IPS DF 6.9 (cell line): ENCODE data around the gene TBX15.

ENCODE experiments used
- DNase-seq: peaks from one replicate; pipeline ENCODE4 v3.0.0-alpha.2; 2013; ENCODE audit warnings: low read depth, low spot score
- H3K27ac ChIP-seq: one replicate; pipeline ENCODE4 v1.5.1; 2013; ENCODE audit warnings: low read length, control low read depth
- H3K27me3 ChIP-seq: 2 replicates; pipeline ENCODE4 v1.6.1; 2013; ENCODE audit warnings: mild to moderate bottlenecking, low read length; ENCODE audit not compliant: control insufficient read depth, insufficient read depth
- H3K36me3 ChIP-seq: 2 replicates; pipeline ENCODE4 v1.6.1; 2013; ENCODE audit warnings: low read length; ENCODE audit not compliant: control insufficient read depth, insufficient read depth
- H3K4me1 ChIP-seq: 2 replicates; pipeline ENCODE4 v1.6.1; 2013; ENCODE audit warnings: low read length; ENCODE audit not compliant: control insufficient read depth, insufficient read depth
- H3K4me3 ChIP-seq: 2 replicates; pipeline ENCODE4 v1.5.1; 2013; ENCODE audit warnings: mild to moderate bottlenecking, low read length
- H3K9me3 ChIP-seq: 2 replicates; pipeline ENCODE4 v1.6.1; 2013; ENCODE audit warnings: low read length, inconsistent platforms; ENCODE audit not compliant: control insufficient read depth, insufficient read depth
- WGBS: extraction: QIAGEN DNeasy Blood & Tissue Kit; methylation state at CpG from one replicate; pipeline ENCODE4 v1.1.7; 2013; ENCODE audit warnings: mixed read lengths, missing lambda C conversion rate; ENCODE audit not compliant: insufficient read length, insufficient coverage; 5-methylcytosine and 5-hydroxymethylcytosine counted together

TBX15 gene

DNA sequence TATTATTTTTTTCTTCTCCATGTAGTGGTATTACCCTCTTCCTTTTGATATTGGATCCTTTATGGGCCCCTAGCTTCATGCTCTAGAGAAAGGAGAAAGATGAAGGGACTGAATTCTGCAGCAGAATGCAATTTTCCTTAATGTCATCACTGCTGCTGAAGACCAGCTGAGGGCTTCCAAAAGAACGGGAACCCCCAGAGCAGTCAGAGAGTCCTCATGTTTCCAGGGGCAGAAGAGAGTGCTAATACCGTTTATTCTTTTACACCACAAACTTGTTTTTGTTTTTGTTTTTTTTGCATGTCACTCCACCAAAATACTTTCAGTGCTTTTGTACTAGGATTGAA is 21.1 kb upstream of the TBX15 start:
- WGBS = no CpG with 5 or more reads among the region's 2 CpGs
- Histone ChIP-seq H3K4me1 (peaks cover 4% of the 10 kb centered on the region; the same call in 1 of the 2 replicates), H3K27me3 (peaks cover 41% of the 10 kb centered on the region), H3K36me3 (no peaks in the 10 kb centered on the region; the same call in 1 of the 2 replicates), H3K27ac (no peak overlapping the region), H3K4me3 (no peak overlapping the region), H3K9me3 (no peaks in the 10 kb centered on the region)
- DNase-seq = no peak

DNA sequence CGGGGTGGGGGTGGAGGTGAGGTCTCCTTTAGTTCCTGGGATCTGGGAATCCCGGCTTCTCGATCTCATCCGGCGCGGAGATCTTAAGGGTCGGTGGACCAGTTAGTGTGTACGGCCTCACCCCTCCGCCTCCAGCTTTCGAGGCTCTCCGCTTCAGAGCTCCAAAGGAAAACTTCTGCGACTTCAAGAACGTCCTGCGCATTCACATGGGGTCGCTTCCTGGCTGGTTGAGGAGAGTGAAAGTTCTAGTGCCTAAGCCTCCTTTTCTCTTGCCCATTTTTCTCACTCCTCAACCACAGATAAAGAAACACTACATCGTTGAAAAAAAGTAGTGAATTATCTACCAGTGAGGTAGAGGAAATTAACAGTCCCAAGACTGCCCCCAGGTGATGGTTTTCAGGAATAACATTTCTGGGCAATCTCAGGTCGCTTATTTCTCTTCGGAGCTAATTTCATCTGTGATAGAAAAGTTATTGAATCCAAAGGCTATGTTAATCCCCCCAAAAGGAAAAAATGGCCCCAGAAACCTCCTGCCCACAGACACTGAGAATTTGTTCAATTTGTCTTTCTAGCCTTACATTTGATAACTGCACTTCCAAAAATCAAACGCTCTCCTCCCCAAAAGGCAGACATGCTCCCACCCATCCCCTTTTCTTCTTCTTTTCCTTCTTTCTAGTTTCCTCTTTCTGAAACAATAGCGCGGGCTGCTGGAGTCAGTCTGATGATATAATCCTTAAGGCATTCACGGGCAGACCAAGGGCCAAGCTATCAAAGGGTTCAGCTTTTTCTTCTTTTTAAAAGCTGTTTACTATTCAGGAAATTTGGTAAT is 20.6 kb upstream of the TBX15 start:
- WGBS = no CpG with 5 or more reads among the region's 22 CpGs
- H3K27me3 ChIP-seq = peaks cover 47% of the 10 kb centered on the region
- no peak overlapping the region; the same call in 1 of the 2 replicates for H3K4me3 ChIP-seq
- H3K4me1 ChIP-seq = peaks cover 4% of the 10 kb centered on the region; the same call in 1 of the 2 replicates
- no peaks in the 10 kb centered on the region for H3K9me3 ChIP-seq
- H3K27ac ChIP-seq = no peak overlapping the region
- no peaks in the 10 kb centered on the region; the same call in 1 of the 2 replicates for H3K36me3 ChIP-seq
- DNase-seq = no peak

DNA sequence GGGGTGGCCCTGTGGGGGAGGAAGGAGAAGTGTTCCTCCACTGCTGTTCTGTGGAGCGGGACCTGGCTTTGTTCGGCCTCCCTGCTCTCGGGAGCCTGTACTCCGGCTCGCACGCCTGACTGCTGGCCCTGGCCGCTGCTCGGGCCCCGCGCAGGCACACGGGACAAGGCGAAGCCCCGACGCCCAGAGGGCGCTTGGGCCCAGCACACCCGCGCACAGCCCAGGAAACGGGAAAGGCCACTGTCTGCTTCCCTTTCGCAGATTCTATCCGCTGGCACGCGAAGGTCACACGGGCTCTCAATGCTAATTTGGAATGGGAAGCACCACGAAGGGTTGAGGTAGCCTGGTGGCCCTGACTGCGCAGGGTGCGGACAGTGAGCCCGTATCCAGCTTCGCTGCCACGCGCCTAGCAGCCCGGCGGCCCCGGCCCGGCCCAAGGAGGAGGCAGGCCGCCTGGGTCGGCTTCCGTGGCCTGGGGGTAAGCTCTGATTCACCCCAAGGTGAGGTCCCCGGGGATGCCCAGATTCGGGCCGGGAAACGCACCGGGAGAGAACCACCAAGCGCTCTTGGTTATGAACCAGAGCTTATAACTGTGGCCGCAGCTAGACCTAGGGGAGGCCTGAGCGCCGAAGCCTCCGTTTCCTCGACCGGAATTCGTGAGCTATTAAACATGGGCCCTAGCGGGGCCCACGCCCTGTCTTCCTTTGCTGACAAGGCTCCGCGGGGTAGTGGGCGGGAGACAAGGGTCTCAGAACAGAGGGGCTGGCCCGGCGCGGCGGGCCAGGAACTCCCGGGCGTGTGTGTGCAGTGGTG is 19.7 kb upstream of the TBX15 start:
- WGBS = no CpG with 5 or more reads among the region's 61 CpGs
- peaks cover 55% of the 10 kb centered on the region for H3K27me3 ChIP-seq
- H3K4me1 ChIP-seq = peaks cover 4% of the 10 kb centered on the region; the same call in 1 of the 2 replicates
- no peak overlapping the region for H3K27ac ChIP-seq
- no peak overlapping the region; the same call in 1 of the 2 replicates for H3K4me3 ChIP-seq
- no peak for DNase-seq
- no peaks in the 10 kb centered on the region; the same call in 1 of the 2 replicates for H3K36me3 ChIP-seq
- no peaks in the 10 kb centered on the region for H3K9me3 ChIP-seq

DNA sequence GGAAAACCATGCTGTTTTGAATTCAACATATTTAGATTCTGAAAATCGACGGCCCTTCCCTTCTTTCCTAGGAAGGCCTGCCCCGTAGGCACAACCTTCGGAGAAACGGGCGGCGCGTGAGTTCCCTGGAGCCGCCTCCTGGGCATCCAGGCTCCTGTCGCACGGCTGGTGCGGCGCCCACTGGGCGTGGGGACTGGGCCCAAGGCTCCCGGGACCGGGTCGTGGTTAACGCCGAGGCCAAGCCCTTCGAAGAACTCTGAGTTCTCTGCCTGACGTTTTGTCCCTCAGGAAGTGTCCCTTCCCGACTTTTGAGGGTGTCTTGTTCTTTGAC is 19.2 kb upstream of the TBX15 start:
- Histone ChIP-seq H3K36me3 (no peaks in the 10 kb centered on the region; the same call in 1 of the 2 replicates), H3K27me3 (peaks cover 61% of the 10 kb centered on the region), H3K9me3 (no peaks in the 10 kb centered on the region), H3K4me3 (no peak overlapping the region; the same call in 1 of the 2 replicates), H3K4me1 (peaks cover 4% of the 10 kb centered on the region; the same call in 1 of the 2 replicates), H3K27ac (no peak overlapping the region)
- DNase-seq = no peak
- WGBS = no CpG with 5 or more reads among the region's 22 CpGs

DNA sequence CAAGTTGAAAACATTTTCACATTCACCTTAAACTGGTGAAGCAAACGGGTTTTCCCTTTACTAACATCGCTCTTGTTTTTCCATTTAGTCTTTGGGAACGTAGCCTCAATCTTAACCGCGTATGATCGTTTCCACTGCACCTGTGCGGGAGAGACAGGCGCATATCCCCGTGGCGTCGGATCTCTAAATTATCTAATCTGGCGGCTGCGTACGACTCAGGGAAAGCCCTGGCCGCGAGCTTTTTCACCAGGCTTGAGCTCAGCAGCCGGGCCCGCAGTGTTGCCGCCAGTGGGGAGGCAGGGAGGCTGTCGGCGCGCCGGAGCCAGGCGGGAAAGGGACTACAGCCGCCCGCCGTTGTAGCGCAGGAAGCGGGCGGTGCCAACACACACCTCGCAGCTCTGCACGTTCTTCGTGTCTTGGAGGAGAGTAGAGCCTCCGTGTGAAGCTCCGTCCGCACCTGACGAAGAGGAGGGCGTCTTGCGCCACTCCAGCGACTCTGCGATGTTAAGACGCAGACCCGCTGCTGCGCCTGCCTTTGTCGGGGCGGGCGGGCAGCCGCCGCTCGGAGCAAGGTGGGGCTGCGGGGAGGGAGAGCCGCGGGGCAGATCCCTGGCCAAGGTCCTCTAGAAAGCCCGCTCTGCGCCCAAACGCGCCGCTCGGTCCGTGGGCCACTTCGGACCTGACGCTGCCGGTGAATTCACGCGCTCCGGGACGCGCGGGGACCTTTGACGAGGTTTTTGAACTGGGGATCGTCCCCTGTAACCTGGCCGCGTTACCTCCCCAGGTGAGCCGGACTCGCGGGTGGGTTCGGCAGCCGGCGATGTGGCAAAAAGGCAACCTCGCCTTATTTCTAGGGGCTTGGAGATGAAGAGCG is 18.5 kb upstream of the TBX15 start:
- no CpG with 5 or more reads among the region's 81 CpGs for WGBS
- peaks cover 4% of the 10 kb centered on the region; the same call in 1 of the 2 replicates for H3K4me1 ChIP-seq
- no peaks in the 10 kb centered on the region for H3K9me3 ChIP-seq
- H3K4me3 ChIP-seq = no peak overlapping the region; the same call in 1 of the 2 replicates
- no peaks in the 10 kb centered on the region for H3K36me3 ChIP-seq
- no peak for DNase-seq
- no peak overlapping the region for H3K27ac ChIP-seq
- H3K27me3 ChIP-seq = peaks cover 67% of the 10 kb centered on the region

DNA sequence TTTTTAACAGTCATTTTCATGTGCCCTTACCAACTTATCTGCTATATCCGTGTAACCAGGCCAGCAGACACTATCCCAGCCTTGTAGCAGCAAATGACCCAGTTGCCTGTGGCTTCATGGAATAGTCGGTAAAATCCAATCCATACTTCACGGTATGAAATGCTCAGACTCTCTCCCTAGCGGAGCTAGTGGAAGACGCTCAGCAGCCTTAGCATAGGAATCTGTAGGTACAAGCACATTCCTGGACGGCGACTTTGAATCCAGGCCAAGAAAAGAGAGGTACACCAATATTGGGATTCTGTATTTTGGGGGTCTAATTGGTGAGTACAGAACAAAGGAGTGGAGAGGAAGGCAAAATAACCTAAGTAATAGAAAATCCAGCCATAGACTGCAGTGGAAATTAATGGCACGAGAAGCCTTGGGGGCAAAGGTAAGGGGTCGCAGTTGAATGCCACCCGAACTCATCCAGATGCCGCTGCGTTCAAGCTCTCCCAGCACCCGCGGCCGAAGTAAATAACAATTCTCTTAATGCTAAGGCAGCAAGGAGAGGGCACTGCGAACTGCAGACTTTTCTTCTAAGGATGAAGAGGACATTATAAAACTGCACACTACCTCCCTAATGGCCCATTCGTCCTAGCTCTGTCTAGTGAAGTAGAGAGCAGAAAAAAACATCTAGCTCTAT is 17.7 kb upstream of the TBX15 start:
- H3K27me3 ChIP-seq = peaks cover 74% of the 10 kb centered on the region
- H3K9me3 ChIP-seq = no peaks in the 10 kb centered on the region
- H3K27ac ChIP-seq = no peak overlapping the region
- H3K4me3 ChIP-seq = no peak overlapping the region
- H3K4me1 ChIP-seq = peaks cover 7% of the 10 kb centered on the region
- DNase-seq = no peak
- no peaks in the 10 kb centered on the region for H3K36me3 ChIP-seq
- no CpG with 5 or more reads among the region's 17 CpGs for WGBS

DNA sequence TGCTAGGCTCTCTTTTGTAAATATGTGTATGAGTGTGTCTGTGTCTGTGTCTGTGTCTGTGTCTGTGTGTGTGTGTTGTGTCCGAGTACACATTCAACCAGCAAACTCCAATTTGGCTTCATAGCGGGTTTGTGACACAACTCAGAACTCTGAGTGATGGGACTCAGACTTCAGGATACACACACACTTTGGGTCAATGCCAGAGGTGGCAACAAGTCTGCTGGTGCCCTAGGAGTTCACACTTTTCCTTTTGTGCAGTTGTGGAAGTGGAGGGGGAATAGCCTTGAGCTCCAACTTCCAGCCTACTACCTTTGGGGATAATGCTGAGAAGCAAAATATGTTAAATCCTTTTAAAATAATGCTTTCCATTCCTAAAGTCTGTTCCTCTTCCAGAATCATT is 16.6 kb upstream of the TBX15 start:
- H3K9me3 ChIP-seq = no peaks in the 10 kb centered on the region
- no peak overlapping the region for H3K4me3 ChIP-seq
- no peak overlapping the region for H3K27ac ChIP-seq
- WGBS = no CpG with 5 or more reads among the region's 2 CpGs
- H3K4me1 ChIP-seq = peaks cover 7% of the 10 kb centered on the region
- peaks cover 85% of the 10 kb centered on the region for H3K27me3 ChIP-seq
- no peak for DNase-seq
- no peaks in the 10 kb centered on the region for H3K36me3 ChIP-seq

DNA sequence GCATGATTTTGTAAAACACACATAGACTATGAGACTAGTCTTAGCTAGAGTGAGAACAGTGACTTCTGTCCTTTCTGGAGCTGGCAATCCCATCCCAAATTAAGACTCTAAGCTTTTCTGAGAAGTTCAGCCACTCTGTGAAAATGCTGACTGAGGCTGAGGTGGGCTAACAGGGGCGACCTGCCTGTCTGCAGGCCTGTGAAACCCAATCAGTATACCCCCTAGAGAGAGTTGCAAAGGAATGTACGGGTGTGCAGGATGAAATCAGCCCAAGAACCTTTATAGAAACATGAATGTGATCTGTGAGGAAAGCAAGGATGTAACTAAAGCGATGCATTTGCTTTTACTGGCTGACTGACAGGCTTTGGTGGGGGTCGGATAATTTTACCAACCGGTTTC is 16.0 kb upstream of the TBX15 start:
- Histone ChIP-seq H3K27me3 (peaks cover 91% of the 10 kb centered on the region), H3K27ac (no peak overlapping the region), H3K36me3 (no peaks in the 10 kb centered on the region), H3K4me3 (no peak overlapping the region), H3K9me3 (no peaks in the 10 kb centered on the region), H3K4me1 (peaks cover 7% of the 10 kb centered on the region)
- WGBS = no CpG with 5 or more reads among the region's 5 CpGs
- DNase-seq = no peak

DNA sequence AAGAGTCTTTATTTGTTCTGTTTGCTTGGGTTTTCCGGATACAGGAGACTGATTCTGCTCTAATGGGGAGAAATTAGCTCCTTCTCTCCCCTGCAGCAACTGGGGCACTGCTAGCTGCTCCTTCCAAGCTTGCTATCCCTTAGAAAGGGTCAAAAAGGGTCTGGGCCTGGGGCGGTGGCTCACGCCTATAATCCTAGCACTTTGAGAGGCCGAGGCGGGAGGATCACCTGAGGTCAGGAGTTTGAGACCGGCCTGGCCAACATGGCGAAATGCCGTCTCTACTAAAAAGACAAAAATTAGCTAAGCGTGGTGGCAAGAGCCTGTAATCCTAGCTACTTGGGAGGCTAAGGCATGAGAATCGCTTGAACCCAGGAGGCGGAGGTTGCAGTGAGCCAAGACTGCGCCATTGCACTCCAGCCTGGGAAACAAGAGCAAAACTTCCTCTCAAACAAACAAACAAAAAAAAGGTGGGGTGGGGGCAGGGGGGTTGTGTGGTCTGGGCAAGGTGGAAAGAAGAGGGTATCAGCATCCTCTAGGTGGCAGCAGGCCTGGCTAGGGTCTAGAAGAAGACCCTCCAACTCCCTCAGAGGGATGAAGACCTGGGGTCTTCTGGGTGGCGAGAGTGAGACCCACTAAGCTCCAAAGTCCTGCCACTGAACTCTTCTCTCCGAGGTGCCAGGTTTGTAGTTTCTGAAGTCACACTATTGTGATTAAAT is 15.4 kb upstream of the TBX15 start:
- no peaks in the 10 kb centered on the region for H3K36me3 ChIP-seq
- WGBS = no CpG with 5 or more reads among the region's 14 CpGs
- no peak overlapping the region for H3K4me3 ChIP-seq
- peaks cover 7% of the 10 kb centered on the region for H3K4me1 ChIP-seq
- H3K27ac ChIP-seq = no peak overlapping the region
- H3K27me3 ChIP-seq = peaks cover 96% of the 10 kb centered on the region
- DNase-seq = no peak
- no peaks in the 10 kb centered on the region for H3K9me3 ChIP-seq
